IPS-18c (cell line): Measurements from ENCODE around the gene IGF2BP1.
"Not testable (repeated sequence)": the region's sequence is repeated elsewhere in the genome, so short reads cannot be mapped to it uniquely, and the experiment has no call there.

Experiments used
- H3K4me3 ChIP-seq: 2 replicates; pipeline ENCODE4 v1.7.0; 2013; ENCODE audit warnings: low read depth, mild to moderate bottlenecking, low read length, moderate library complexity; ENCODE audit not compliant: insufficient read depth
- H3K9me3 ChIP-seq: one replicate; pipeline ENCODE4 v1.6.1; 2013; ENCODE audit warnings: mild to moderate bottlenecking, low read length, moderate library complexity; ENCODE audit not compliant: control insufficient read depth, insufficient read depth

IGF2BP1 gene

DNA sequence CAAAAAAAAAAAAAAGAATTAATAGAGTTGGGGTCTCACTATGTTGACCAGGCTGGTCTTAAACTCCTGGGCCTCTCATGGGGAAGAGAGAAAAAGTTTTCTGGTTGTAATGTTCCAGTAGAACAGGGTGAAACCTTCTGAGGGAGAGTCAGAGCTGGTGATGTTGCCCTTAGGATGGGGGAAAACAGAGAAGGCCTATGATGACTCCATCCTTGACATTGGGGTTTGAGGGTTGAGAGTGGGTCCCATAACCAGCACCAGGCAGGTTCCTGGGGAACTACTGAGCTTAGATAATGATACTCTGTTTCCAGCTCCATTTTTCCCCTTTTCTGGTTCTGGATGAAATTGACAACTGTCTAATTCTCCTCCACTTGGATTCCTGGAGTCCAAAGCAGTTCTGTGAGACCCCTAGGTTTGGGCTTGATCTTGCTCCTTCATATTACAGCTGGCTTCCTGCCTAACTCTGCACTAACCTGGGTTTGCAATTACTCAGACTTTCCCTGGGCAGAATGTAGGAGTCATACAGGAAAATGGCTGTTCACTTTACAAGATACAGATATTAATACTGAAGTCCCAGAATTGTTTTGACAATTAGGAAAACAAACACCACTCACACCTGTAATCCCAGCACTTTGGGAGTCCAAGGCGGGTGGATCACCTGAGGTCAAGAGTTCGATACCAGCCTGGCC lies 72.5 kb downstream of the IGF2BP1 start:
- no peaks in the 10 kb centered on the region for H3K9me3 ChIP-seq
- H3K4me3 ChIP-seq: no peak overlapping the region

DNA sequence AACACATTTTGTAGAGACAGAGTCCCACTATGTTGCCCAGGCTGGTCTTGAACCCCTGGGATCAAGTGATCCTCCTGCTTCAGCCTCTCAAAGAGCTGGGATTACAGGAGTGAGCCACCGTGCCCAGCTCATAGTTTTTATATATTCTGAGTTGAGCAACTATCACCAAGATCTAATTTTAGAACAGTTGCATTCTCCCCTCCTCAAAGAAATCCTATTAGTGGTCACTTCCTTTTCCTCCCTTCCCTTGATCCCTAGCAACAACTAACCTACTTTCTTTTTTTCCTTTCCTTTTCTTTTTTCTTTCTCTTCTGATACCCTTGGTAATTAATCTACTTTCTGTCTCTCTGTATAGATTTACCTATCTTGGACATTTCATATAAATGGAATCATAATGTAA lies 73.9 kb downstream of the IGF2BP1 start:
- H3K9me3 ChIP-seq: no peaks in the 10 kb centered on the region
- H3K4me3 ChIP-seq: no peak overlapping the region

DNA sequence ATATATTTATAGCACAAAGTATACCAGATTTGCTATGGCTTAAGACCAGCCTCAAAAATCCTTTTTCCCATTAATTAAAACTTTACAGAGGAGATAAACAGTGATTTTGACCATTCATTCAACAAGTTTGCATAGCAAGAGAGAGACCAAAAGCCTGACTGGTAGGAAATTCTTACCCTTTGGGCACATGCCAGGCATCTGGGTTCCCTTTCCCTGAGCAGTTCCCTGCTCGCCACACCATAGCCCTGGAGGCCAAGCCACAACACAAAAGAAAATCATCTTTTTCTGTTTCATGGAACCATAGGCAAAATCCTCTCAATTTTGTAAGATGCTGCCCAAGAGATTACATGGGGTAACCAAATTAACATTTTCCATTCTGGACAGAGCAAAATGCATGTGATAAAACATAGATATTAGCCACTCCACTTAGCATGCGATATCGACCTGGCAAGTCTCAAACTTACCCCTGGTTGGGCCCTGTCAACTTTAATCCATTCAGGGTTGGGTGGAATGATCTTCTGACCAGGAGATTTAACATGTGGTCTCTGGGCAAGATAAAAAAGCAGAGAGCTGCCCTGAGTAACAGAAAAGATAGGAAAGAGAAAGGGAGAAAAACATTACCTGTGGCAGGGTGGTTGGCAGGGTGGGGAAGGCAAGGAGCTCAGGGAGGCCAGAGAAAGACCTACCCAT lies 77.8 kb downstream of the IGF2BP1 start:
- Histone ChIP-seq H3K9me3 (no peaks in the 10 kb centered on the region), H3K4me3 (no peak overlapping the region)

DNA sequence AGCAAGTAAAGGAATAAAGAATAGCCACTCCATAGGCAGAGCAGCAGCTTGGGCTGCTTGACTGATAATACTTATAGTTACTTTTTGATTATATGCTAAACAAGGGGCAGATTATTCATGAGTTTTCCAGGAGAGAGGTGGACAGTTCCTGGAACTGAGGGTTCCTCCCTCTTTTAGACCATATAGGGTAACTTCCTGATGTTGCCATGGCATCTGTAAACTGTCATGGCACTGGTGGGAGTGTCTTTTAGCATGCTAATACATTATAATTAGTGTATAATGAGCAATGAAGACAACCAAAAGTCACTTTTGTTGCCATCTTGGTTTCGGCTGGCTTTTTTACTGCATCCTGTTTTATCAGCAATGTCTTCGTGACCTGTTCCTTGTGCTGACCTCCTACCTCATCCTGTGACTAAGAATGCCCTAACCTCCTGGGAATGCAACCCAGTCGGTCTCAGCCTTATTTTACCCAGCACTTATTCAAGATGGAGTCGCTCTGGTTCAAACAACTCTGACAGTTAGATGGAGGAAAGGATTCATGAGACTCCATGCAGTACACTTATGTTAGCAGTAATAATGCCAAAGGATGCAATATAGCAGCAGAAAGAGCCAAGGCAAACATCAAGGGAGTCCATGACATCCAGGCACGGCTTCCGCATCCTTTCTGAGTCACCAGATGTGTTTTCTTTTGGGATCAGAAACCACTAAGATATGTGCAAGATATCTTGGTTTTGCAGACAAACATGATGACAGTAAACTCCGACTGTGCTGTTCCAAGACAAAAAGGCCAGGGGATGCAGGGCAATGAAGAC lies 79.6 kb downstream of the IGF2BP1 start:
- no peaks in the 10 kb centered on the region for H3K9me3 ChIP-seq
- no peak overlapping the region for H3K4me3 ChIP-seq

DNA sequence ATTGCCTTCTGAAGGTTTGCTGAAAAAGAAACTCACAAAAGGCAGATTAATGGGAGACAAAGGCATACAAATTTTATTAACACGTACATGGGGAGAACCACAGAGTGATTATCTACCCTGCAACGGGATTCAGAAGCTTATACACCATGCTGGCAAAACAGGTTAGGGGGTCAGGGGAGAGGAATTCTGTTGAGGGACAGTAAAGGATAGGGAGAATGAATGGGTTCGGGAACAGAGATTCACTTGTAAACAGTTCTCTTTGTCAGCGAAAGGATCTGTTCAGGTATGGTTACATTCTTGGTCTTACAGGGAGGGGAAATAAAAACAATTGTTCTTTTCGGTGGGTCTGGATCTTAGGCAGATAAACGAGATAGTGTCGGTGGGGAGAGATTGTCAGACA lies 81.1 kb downstream of the IGF2BP1 start:
- Histone ChIP-seq H3K9me3 (no peaks in the 10 kb centered on the region), H3K4me3 (no peak overlapping the region)

DNA sequence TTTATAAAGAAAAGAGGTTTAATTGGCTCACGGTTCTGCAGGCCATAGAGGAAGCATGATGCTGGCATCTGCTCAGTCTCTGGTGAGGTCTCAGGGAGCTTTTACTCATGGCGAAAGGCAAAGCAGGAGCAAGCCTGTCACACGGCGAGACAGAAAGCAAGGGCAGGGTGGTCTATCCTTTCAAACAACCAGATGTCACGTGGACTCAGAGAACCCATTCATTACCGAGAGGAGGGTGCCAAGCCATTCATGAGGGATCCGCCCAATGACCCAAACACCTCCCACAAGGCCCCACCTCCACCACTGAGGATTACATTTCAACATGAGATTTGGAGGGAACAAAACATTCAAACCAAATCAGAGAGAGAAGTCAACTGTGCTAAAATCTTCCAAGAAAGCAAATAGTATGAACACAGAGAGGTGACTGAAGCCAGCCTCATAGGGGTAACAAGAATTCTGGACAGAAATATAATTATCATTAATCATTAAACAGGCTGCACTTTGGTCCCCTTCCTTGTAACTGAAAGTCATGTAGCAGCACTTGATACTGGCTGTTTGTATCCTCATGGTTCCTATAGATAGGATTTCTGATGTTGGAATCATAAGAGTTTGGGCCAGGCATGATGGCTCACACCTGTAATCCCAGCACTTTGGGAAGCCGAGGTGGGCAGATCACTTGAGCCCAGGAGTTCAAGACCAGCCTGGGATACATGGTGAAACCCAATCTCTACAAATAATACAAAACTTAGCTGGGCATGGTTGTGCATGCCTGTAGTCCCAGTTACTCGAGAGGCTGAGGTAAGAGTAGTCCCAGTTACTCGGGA lies 82.9 kb downstream of the IGF2BP1 start:
- Histone ChIP-seq H3K4me3 (no peak overlapping the region), H3K9me3 (no peaks in the 10 kb centered on the region)

DNA sequence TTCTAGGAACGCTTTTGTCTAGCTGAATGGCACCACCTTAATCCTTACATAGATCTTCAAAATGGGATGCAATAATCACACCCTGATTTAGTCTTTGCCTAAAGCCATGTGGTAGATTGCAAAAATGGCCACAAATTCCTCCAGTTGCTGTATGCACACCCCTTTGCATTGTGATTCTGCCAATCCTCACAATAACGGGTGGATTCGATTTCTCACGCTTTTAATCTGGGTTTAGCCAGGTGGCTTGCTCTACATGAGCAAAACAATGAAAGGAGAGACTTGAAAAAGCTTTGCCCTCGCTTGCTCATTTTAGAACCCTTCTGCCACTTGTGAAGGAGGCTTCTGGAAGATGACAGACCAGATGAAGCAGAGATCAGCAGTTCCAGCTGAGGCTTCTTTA lies 85.0 kb downstream of the IGF2BP1 start:
- Histone ChIP-seq H3K4me3 (no peak overlapping the region), H3K9me3 (no peaks in the 10 kb centered on the region)

DNA sequence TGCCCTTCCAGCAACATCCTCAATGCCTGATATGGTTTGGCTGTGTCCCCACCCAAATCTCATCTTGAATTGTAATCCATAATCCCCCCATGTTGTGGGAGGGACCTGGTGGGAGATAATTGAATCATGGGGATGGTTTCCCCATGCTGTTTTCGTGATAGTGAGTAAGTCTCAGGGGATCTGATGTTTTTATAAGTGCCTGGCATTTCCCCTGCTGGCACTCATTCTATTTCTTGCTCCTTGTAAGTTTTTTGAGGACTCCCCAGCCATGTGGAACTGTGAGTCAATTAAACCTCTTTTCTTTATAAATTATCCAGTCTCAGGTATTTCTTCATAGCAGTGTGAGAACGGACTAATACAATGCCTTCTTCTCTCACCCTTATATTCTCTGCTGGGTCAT lies 87.9 kb downstream of the IGF2BP1 start:
- not testable (repeated sequence) for H3K4me3 ChIP-seq, H3K9me3 ChIP-seq

DNA sequence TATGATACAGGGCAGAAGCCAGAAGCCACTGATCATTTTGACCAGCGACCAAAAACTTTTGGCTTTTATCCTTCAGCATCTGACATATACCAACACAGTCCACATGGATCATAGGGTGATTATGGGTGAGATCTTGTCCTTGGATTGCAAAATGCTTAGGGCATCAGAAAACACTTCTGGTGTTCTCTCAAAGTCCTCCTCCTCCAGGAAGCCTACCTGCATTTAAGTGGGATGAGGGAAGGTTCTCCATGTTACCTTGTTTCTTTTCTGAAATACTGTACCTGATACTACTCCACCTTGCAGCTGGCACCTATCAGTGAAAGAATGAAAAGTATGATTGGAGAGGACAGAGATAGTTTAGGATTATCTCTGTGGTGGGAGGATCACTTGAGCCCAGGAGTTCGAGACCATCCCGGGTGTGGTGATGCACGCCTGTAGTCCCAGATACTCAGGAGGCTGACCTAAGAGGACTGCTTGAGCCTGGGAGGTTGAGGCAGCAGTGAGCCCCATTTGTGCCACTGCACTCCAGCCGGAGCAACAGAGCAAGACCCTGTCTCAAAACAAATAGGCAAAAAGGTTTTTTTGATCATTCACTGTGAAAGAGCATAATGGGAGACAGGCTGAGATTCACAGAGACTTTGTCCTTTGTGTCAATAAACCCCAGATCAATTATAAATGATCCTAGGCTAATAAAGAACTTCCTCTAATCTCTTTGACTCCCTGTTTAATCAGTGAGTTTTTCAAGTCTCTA lies 88.6 kb downstream of the IGF2BP1 start:
- no peaks in the 10 kb centered on the region for H3K9me3 ChIP-seq
- H3K4me3 ChIP-seq: no peak overlapping the region

DNA sequence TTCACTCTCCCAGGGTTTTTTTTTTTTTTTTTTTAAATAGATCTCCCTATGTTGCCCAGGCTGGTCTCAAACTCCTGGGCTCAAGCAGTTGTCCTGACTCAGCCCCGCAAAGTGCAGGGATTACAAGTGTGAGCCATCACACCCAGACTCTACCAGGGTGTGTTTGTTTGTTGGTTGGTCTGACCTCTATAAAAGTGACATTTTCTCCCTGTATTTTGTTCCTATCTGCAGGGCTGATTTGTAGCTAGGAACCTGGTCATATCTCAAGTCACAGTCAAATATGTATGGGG lies 89.1 kb downstream of the IGF2BP1 start:
- H3K9me3 ChIP-seq: no peaks in the 10 kb centered on the region
- H3K4me3 ChIP-seq: no peak overlapping the region

DNA sequence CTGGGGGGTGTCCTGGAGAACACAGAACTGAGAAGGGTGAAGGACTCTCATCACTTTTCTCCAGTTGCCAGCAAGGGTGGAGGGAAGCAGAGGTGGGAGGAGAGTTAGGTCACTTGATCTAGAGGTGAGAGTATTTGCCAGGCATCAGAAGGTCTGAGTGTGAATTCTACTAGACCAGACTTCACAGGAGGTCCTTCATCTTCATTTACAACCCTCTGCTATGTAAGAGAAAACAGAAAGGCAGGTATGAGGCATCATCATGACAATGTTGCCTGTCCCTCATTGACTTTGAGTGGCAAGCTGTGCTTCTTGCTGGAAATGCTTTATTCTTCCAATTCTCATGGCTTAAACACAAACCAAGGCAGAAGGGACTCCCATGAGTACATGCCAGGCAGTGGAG lies 89.5 kb downstream of the IGF2BP1 start:
- H3K4me3 ChIP-seq: no peak overlapping the region
- no peaks in the 10 kb centered on the region for H3K9me3 ChIP-seq

DNA sequence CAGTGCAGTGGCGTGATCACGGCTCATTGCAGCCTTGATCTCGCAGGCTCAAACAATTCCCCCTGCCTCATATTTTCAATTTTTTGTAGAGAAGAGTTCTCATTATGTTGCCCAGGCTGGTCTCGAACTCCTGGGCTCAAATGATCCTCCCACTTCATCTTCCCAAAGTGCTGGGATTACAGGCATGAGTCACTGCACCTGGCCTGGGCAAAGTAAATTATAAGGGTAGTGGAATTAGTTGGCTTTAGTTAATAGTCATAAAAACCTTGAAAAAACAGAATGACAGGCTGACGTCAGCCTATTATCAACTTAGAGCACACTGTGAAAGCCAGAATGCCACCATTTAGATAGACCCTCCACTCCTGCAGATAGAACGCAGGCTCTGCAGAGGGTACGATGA lies 91.9 kb downstream of the IGF2BP1 start:
- no peaks in the 10 kb centered on the region for H3K9me3 ChIP-seq
- H3K4me3 ChIP-seq: no peak overlapping the region

DNA sequence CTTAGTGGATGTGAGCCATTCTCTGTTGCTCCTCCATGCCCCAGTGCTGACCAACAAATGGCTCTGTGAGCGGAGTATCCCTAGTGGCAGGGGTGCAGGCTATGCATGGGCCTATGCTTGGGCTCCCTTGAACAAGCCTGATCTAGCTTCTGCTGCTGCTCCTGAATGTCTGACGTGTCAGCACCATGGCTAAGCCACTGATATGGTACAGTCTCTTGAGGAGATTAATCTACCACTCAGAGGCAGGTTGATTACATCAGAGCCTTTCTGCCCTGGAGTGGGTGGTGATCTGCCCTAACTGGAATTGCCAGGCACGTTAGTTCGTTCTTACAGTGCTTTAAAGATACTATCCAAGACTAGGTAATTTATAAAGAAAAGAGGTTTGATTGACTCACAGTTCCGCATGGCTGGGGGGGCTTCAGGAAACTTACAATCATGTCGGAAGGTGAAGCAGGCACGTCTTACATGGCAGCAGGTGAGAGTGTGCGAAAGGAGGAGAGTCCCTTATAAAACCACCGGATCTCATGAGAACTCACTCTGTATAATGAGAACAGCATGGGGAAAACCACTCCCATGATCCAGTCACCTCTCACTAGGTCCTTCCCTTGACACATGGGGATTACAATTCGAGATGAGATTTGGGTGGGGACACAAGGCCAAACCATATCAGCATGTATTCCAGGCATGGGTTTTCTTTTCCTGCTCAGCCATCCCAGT lies 93.9 kb downstream of the IGF2BP1 start:
- Histone ChIP-seq H3K9me3 (no peaks in the 10 kb centered on the region), H3K4me3 (no peak overlapping the region)

DNA sequence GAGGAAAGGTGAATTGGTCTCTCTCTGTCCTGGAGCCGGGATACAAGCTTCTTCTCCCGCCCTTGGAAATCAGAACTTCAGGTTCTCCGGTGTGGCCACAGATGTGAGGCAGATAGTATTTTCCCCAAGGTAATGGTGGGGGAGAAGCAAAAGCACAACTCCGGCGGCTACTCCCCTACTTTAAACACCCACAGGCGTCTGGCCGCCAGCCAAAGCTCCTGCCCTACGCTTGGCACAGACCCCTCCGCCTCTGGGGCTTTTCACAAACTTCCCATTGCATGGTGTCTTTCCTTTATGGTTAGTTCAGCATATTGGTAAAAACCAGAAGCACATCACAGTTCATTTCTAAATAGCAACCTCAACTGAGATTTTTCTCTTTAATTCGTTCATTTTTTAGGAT lies 95.9 kb downstream of the IGF2BP1 start:
- no peaks in the 10 kb centered on the region for H3K9me3 ChIP-seq
- no peak overlapping the region for H3K4me3 ChIP-seq

DNA sequence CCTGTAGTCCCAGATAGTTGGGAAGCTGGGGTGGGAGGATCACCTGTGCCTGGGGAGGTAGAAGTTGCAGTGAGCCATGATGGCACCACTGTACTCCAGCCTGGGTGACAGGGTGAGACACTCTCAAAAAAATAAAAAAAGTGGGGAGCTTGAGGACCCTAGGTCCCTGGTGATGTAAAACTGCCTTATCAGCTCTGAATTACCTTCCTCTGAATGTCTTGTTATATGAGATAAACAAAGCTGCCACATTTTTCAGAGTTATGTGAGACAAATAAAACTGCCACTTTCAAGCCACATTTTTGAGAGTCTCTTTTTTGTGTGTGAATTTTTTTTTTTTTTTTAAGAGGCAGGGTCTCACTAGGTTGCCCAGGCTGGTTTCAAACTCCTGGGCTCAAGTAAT lies 103.4 kb downstream of the IGF2BP1 start:
- Histone ChIP-seq H3K4me3 (no peak overlapping the region), H3K9me3 (no peaks in the 10 kb centered on the region)

DNA sequence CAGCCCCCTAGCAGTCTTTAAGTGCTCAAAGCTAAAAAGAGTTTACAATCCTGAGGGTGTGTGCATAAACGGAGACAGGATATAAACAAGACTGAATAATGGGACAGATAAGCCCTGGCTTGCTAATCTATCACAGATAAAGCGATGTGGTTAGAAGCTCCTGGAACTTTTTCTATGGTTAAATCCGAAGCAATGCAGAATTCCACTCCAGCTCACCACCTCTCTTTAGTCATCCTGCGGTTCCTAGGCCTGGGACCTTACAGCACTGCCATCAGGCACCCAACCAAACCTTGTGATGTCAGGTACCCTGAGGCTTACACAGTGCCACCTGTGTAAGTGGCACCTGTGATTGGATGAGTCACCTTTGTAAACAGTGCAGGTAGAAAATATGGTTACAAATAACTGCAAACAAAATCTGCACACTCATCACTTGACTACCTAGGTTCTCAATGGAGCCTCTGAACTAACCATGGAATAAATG lies 103.9 kb downstream of the IGF2BP1 start:
- Histone ChIP-seq H3K4me3 (no peak overlapping the region), H3K9me3 (no peaks in the 10 kb centered on the region)
